Prostate gland (tissue), 2 donors: ENCODE results near the gene MAP4K4. TPM values are rescaled to one million over a fixed set of nuclear protein-coding genes. Genes with fewer than 3 reads are reported as not detected.

Experiments used
- DNase-seq: peaks from one replicate; pipeline ENCODE4 v3.0.0-alpha.2; 2019; ENCODE audit warnings: low spot score
- H3K27ac ChIP-seq, 2 donors: fragments of 200-600 bp; sonication (generic); 2 replicates each; pipeline ENCODE4 v1.5.1; 2017 to 2019
- H3K27me3 ChIP-seq: fragments of 200-600 bp; sonication (generic); replicated peaks from 2 replicates; pipeline ENCODE4 v1.5.1; 2019; ENCODE audit not compliant: insufficient read depth
- H3K36me3 ChIP-seq, 2 donors: fragments of 200-600 bp; sonication (generic); 1 replicate in 1 of 2; 2 replicates in 1 of 2; pipeline versions ENCODE4 v1.5.1 to v1.8.1; 2017 to 2019
- H3K4me1 ChIP-seq: fragments of 200-600 bp; sonication (generic); replicated peaks from 2 replicates; pipeline ENCODE4 v1.5.1; 2019
- H3K4me3 ChIP-seq, 2 donors: fragments of 200-600 bp; sonication (generic); 2 replicates each; pipeline ENCODE4 v1.5.1; 2017 to 2019
- H3K9me3 ChIP-seq: fragments of 200-600 bp; sonication (generic); 2 replicates; pipeline ENCODE4 v1.5.1; 2017
- CTCF ChIP-seq, 4 experiments: fragments of 200-600 bp in 2 of 4; fragments of 450-650 bp in 2 of 4; sonication (generic) in 2 of 4; IDR thresholded peaks; 1 replicate in 3 of 4; 2 replicates in 1 of 4; pipeline ENCODE4 v1.5.1; 2016 to 2019; ENCODE audit warnings: antibody characterized with exemption in 4 of 4, mild to moderate bottlenecking in 2 of 4, moderate library complexity in 2 of 4
- POLR2A ChIP-seq: fragments of 450-650 bp; IDR thresholded peaks from one replicate; pipeline ENCODE4 v1.6.1; 2016; ENCODE audit warnings: antibody characterized with exemption, mild to moderate bottlenecking
- POLR2AphosphoS5 ChIP-seq: sonication (generic); formaldehyde crosslinking; IDR thresholded peaks from one replicate; pipeline ENCODE4 v1.6.1; 2017; ENCODE audit warnings: antibody characterized with exemption
- WGBS: methylation state at CpG from one replicate; pipeline ENCODE4 v1.1.5; 2018; 5-methylcytosine and 5-hydroxymethylcytosine counted together
- intact Hi-C: fragments of 100-400 bp; cut with DNase I; formaldehyde crosslinking; loops from one replicate; pipeline ENCODE4 v1.14.2; 2022
- total RNA-seq, 2 donors: library from RNA; depleted of rRNA; stranded (reverse); fragments of >200 nt; gene quantifications; one replicate each; pipeline ENCODE4 v1.1.0, GENCODE V29; 2016

MAP4K4 gene
- total RNA-seq, 2 donors from 2014 or later: 23.6 to 107 TPM

GRCh38 chr2:101710471-101711318, 13.2 kb downstream of the MAP4K4 start:
- peaks cover 3% of the 10 kb centered on the region for H3K4me1 ChIP-seq
- no peak overlapping the region for H3K4me3 ChIP-seq
- DNase-seq: no peak
- 53% methylated on average over 7 of the region's 7 CpGs for WGBS
- TF ChIP-seq POLR2A: no peak
- TF ChIP-seq CTCF (IDR thresholded peaks at IDR 0.05): no peak
- TF ChIP-seq POLR2AphosphoS5: no peak
- no peaks in the 10 kb centered on the region for H3K9me3 ChIP-seq
- H3K27ac ChIP-seq: no peak overlapping the region
- intact Hi-C loops: no loop called here
- no peaks in the 10 kb centered on the region for H3K27me3 ChIP-seq
- no peaks in the 10 kb centered on the region for H3K36me3 ChIP-seq

GRCh38 chr2:101714118-101714517, 16.6 kb downstream of the MAP4K4 start:
- TF ChIP-seq CTCF (IDR thresholded peaks at IDR 0.05) (no peak), POLR2A (no peak), POLR2AphosphoS5 (no peak)
- no peaks in the 10 kb centered on the region for H3K27me3 ChIP-seq
- H3K36me3 ChIP-seq: no peaks in the 10 kb centered on the region
- H3K4me3 ChIP-seq: no peak overlapping the region
- intact Hi-C loops: no loop called here
- WGBS: 86% methylated on average over 3 of the region's 3 CpGs
- no peak overlapping the region for H3K27ac ChIP-seq
- H3K4me1 ChIP-seq: peaks cover 3% of the 10 kb centered on the region
- H3K9me3 ChIP-seq: no peaks in the 10 kb centered on the region
- no peak for DNase-seq

GRCh38 chr2:101717071-101717845, 19.8 kb downstream of the MAP4K4 start:
- no peaks in the 10 kb centered on the region for H3K36me3 ChIP-seq
- no peak for DNase-seq
- no peak overlapping the region for H3K4me3 ChIP-seq
- H3K27me3 ChIP-seq: no peaks in the 10 kb centered on the region
- no peak overlapping the region for H3K27ac ChIP-seq
- TF ChIP-seq POLR2AphosphoS5: no peak
- TF ChIP-seq POLR2A: no peak
- no peak for TF ChIP-seq CTCF (IDR thresholded peaks at IDR 0.05)
- H3K4me1 ChIP-seq: no peaks in the 10 kb centered on the region
- intact Hi-C loops: no loop called here
- no peaks in the 10 kb centered on the region for H3K9me3 ChIP-seq
- 88% methylated on average over 9 of the region's 9 CpGs for WGBS

- Histone ChIP-seq H3K4me3 (no peak overlapping the region), H3K27ac (no peak overlapping the region), H3K9me3 (no peaks in the 10 kb centered on the region), H3K4me1 (no peaks in the 10 kb centered on the region), H3K27me3 (no peaks in the 10 kb centered on the region), H3K36me3 (no peaks in the 10 kb centered on the region)
- DNase-seq: no peak
- WGBS: 52% methylated on average over 1 of the region's 1 CpG
- TF ChIP-seq POLR2AphosphoS5: no peak
- TF ChIP-seq CTCF (IDR thresholded peaks at IDR 0.05): no peak
- no peak for TF ChIP-seq POLR2A
- intact Hi-C loops: no loop called here
Measured at GRCh38 chr2:101718479-101718878, 21.0 kb downstream of the MAP4K4 start.
